Measurements from ENCODE around the gene CD99L2.

Gene CD99L2

GRCh38 chrX:150898343-150899190, at the start of gene CD99L2:
Gene CD99L2 (minus strand): TSS chrX:150898668. CDS start chrX:150898588, 80 bp downstream.
- TF ChIP-seq CTCF (IDR thresholded peaks at IDR 0.05; ENCODE audit: control insufficient read depth, insufficient read depth, low read depth, low read length, missing control alignments) = no peak
- H3K4me3 ChIP-seq (ENCODE audit: control insufficient read depth, low read depth, low read length) = peak within 1 kb of the TSS; percentile 63
- peak; percentile 34 for DNase-seq (ENCODE audit: low read depth)

DNA sequence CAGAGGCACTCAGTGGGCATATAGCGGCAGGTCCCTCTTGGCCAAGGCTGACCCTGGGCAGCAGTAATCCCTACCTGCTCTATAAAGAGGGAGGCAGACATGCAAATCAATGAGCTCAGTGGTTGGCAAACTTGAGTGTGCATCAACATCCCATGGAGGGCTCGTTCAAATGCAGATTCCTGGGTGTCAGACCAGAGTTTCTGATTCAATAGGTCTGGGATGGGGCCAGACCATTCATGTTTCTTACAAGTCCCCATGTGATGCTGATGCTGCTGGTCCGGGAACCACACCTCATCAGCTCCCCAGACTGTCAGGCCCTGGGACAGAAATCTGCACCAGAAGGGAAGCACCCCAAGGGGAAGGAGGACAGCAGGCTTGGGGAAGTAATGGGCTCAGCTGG, 45.8 kb upstream of the CD99L2 start:
- no peak for DNase-seq (ENCODE audit: low read depth)
- no peak for TF ChIP-seq CTCF (IDR thresholded peaks at IDR 0.05; ENCODE audit: control insufficient read depth, insufficient read depth, low read depth, low read length, missing control alignments)
- H3K4me3 ChIP-seq (ENCODE audit: control insufficient read depth, low read depth, low read length) = no peak overlapping the region

DNA sequence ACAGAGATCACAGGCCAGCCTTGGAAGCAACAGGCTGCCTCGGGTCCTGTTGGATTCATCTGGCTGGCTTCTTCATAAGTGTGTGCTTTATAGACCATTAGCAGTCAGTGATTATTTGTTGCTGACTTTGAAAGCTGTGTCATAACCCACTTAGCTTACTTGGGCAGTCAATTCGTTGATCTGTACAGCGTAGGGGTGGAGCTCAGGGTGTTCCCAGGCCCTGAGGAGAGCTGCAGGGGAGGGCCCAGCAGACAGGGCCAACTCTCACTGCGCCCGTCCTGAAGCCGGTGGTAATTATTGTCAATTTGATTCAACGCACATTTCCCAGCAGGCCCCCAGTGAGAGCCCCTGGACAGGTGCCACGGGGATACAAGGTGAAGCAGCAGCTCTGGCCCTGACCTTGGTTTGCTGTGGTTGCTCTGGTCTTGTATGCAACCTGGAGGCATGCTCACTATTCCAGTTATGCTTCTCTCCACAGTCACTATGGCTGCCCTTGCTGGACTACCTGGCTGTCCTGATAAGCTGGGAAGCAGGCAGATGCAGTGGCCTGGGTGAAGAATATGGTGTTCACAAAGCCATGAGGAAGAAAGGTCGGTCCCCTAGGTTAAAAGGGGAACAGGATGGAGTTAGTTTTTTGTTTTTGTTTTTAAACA, 44.6 kb upstream of the CD99L2 start:
- no peak for DNase-seq (ENCODE audit: low read depth)
- H3K4me3 ChIP-seq (ENCODE audit: control insufficient read depth, low read depth, low read length) = no peak overlapping the region
- TF ChIP-seq CTCF (IDR thresholded peaks at IDR 0.05; ENCODE audit: control insufficient read depth, insufficient read depth, low read depth, low read length, missing control alignments) = no peak

DNA sequence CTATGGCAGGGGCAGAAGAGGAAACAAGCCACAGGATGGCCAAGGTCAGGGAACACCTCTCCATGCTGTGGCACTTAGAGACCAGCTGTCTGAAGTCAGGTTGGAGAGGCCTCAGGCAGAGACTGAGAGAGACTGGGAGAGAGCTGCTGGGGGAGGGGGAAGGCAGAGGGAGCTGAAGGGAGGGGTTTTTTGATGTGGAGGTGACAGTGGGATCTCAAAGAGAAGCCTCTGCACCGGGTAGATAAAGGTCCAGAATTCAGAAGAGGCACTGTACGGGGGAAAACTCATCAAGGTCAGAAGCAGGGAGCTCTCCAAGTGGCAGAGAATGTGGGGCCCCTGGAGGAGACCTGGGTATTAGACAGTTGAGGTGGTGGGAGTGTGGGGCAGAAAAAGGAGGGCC, 43.1 kb upstream of the CD99L2 start:
- no peak for DNase-seq (ENCODE audit: low read depth)
- H3K4me3 ChIP-seq (ENCODE audit: control insufficient read depth, low read depth, low read length) = no peak overlapping the region
- no peak for TF ChIP-seq CTCF (IDR thresholded peaks at IDR 0.05; ENCODE audit: control insufficient read depth, insufficient read depth, low read depth, low read length, missing control alignments)

DNA sequence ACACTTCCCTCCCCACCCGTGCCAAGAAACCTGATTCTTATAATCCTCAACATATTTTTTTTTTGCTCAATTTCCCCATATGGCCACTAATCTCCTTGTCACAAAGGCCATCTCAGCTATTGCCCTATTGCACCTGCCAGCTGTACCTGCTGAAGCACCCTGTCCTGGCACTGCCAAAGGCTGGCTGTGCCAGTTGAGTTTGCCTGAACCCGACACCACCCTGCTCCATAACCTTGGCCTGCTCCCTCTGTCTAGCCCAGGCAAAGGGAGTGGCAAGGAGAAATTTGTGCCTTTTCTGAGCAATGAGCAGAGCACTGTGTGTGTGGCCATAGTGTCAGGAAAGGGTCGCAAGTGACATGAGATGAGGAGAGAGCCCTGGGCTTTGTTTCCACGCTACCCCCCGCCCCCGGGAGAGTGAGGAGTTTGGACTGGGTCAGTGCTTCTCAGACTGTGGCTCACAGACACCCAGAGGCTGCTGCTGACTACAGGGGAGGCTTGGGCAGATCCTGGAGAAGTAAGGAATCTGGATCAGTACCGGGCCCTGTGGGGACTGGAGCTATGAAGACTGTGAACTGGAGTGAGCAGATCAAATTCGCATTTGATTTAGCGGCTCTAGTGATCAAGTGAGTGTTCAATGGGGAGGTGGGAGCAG, 42.5 kb upstream of the CD99L2 start:
- no peak for TF ChIP-seq CTCF (IDR thresholded peaks at IDR 0.05; ENCODE audit: control insufficient read depth, insufficient read depth, low read depth, low read length, missing control alignments)
- no peak for DNase-seq (ENCODE audit: low read depth)
- H3K4me3 ChIP-seq (ENCODE audit: control insufficient read depth, low read depth, low read length) = no peak overlapping the region

GRCh38 chrX:150936556-150936955, 38.1 kb upstream of the CD99L2 start:
- H3K4me3 ChIP-seq (ENCODE audit: control insufficient read depth, low read depth, low read length) = no peak overlapping the region
- TF ChIP-seq CTCF (IDR thresholded peaks at IDR 0.05; ENCODE audit: control insufficient read depth, insufficient read depth, low read depth, low read length, missing control alignments) = no peak
- DNase-seq (ENCODE audit: low read depth) = peak; percentile 29
